Smooth muscle cell (in vitro differentiated cells): ENCODE measurements around the gene KDM2A. TPM values are rescaled to one million over a fixed set of nuclear protein-coding genes. Genes with fewer than 3 reads are reported as not detected.

Source experiments
- DNase-seq: peaks from one replicate; lab custom pipeline; 2025; ENCODE audit not compliant: unreplicated experiment; lab: John Stamatoyannopoulos, UW
- H2AFZ ChIP-seq: fragments of 200-600 bp; sonication (generic); 2 replicates; pipeline ENCODE4 v1.6.0; 2016; ENCODE audit warnings: antibody characterized with exemption, low read depth, mild to moderate bottlenecking
- H3F3A ChIP-seq: fragments of 200-600 bp; sonication (generic); 2 replicates; pipeline ENCODE4 v1.6.0; 2017; ENCODE audit warnings: antibody characterized with exemption, low read depth
- H3K27ac ChIP-seq: fragments of 200-600 bp; sonication (generic); 2 replicates; pipeline ENCODE4 v1.5.1; 2016; ENCODE audit warnings: low read depth, mild to moderate bottlenecking
- H3K27me3 ChIP-seq: fragments of 200-600 bp; sonication (generic); 2 replicates; pipeline ENCODE4 v1.6.1; 2016; ENCODE audit warnings: low read depth, mild to moderate bottlenecking
- H3K36me3 ChIP-seq: fragments of 200-600 bp; sonication (generic); 2 replicates; pipeline ENCODE4 v1.5.1; 2016; ENCODE audit warnings: low read depth
- H3K4me1 ChIP-seq: fragments of 200-600 bp; sonication (generic); 2 replicates; pipeline ENCODE4 v1.5.1; 2016; ENCODE audit warnings: low read depth
- H3K4me2 ChIP-seq: fragments of 200-600 bp; sonication (generic); 2 replicates; pipeline ENCODE4 v1.6.0; 2016; ENCODE audit warnings: mild to moderate bottlenecking
- H3K4me3 ChIP-seq: fragments of 200-600 bp; sonication (generic); 2 replicates; pipeline ENCODE4 v1.5.1; 2016; ENCODE audit warnings: mild to moderate bottlenecking
- H3K79me2 ChIP-seq: fragments of 200-600 bp; sonication (generic); 2 replicates; pipeline ENCODE4 v1.6.0; 2016; ENCODE audit warnings: low read depth, mild to moderate bottlenecking
- H3K9ac ChIP-seq: fragments of 200-600 bp; sonication (generic); 2 replicates; pipeline ENCODE4 v1.6.0; 2016; ENCODE audit warnings: low read depth
- H3K9me3 ChIP-seq: fragments of 200-600 bp; sonication (generic); replicated peaks from 2 replicates; pipeline ENCODE4 v1.5.1; 2016; ENCODE audit warnings: low read depth
- H4K20me1 ChIP-seq: fragments of 200-600 bp; sonication (generic); 2 replicates; pipeline ENCODE4 v1.6.0; 2016; ENCODE audit warnings: low read depth
- WGBS: methylation state at CpG from one replicate; pipeline ENCODE4 v1.1.7; 2016; ENCODE audit warnings: low lambda C conversion rate; 5-methylcytosine and 5-hydroxymethylcytosine counted together
- polyA plus RNA-seq: library from polyadenylated mRNA; unstranded; fragments of >200 nt; fragmentation: Nextera tagmentation; extraction: Ambion mirVana; gene quantifications from 2 replicates; pipeline ENCODE4 v1.2.1, GENCODE V29; 2016
- total RNA-seq: library from RNA; depleted of rRNA; stranded (reverse); fragments of >200 nt; gene quantifications from 2 replicates; pipeline ENCODE4 v1.2.3, GENCODE V29; 2014
- TF ChIP-seq, protein P1 (sequence below): fragments of 200-600 bp; sonication (generic); IDR thresholded peaks from 2 replicates; pipeline ENCODE4 v1.5.1; 2017; ENCODE audit warnings: borderline replicate concordance, mild to moderate bottlenecking, antibody characterized with exemption; ENCODE audit not compliant: insufficient read depth, poor library complexity, severe bottlenecking

Gene KDM2A
- total and polyA plus RNA-seq, 2 experiments from 2014 or later, result 18.9 to 44.9 TPM

- TF ChIP-seq, protein P1, sequence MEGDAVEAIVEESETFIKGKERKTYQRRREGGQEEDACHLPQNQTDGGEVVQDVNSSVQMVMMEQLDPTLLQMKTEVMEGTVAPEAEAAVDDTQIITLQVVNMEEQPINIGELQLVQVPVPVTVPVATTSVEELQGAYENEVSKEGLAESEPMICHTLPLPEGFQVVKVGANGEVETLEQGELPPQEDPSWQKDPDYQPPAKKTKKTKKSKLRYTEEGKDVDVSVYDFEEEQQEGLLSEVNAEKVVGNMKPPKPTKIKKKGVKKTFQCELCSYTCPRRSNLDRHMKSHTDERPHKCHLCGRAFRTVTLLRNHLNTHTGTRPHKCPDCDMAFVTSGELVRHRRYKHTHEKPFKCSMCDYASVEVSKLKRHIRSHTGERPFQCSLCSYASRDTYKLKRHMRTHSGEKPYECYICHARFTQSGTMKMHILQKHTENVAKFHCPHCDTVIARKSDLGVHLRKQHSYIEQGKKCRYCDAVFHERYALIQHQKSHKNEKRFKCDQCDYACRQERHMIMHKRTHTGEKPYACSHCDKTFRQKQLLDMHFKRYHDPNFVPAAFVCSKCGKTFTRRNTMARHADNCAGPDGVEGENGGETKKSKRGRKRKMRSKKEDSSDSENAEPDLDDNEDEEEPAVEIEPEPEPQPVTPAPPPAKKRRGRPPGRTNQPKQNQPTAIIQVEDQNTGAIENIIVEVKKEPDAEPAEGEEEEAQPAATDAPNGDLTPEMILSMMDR, result no peak
These were observed 146.0 kb downstream of the KDM2A start for GRCh38 chr11:67264877-67265632.

DNA sequence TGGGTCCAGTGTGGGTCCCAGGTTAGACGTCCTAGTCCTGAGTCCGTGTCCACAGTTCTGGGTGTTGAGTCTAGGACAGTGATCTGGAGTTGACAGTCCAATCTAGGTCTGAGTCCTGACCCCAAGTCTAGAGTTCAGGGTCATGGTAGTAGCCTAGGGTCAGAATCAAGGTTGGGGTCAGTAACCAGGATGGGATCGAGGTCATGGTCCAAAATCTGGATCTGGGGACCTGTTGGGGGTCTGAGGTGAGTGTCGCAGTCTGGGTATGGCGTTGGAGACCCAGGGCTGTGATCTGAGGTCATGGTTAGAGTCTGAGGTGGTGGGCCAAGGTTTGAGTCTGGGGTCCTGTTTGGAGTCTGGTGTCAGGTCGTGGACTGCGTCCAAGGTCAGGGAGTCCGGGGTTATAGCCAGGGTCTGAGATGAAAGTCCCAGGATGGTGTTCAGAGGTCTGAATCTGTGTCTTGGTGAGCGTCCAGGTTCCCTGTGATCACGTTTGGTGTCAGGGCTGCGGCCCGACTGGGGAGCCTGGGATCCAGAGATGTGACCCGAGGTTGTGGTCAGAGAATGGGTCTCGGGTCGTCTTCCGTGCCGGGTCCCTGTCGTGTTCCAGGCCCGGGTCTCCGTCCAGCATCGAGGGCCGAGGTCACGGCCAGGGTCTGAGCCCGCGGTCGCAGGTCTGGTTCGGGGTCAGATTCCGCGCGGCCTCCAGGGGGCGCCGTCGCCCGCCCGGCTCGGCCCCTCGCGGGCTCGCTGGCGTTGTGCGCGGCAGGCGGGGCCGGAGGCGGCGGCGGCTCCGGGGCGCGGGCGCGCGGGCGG is 146.8 kb downstream of the KDM2A start:
- Histone ChIP-seq H3K4me1 (peaks cover 18% of the 10 kb centered on the region), H3K36me3 (no peaks in the 10 kb centered on the region), H3K27ac (no peak overlapping the region), H3F3A (peaks cover 5% of the 10 kb centered on the region), H3K4me2 (peak overlapping the region; percentile 76), H3K9me3 (no peaks in the 10 kb centered on the region), H3K27me3 (no peaks in the 10 kb centered on the region), H3K4me3 (peak overlapping the region; percentile 32), H4K20me1 (peaks cover 35% of the 10 kb centered on the region), H3K79me2 (peaks cover 48% of the 10 kb centered on the region), H2AFZ (no peak overlapping the region), H3K9ac (peak overlapping the region; percentile 34)
- peak; percentile 45 for DNase-seq
- TF ChIP-seq, protein P1, result peak; percentile 71
- WGBS, result 28% methylated on average over 33 of the region's 54 CpGs

More at GRCh38 chr11:67264877-67265632, 146.0 kb downstream of the KDM2A start:
- H3K9me3 ChIP-seq, result no peaks in the 10 kb centered on the region
- H4K20me1 ChIP-seq, result peaks cover 27% of the 10 kb centered on the region
- peaks cover 10% of the 10 kb centered on the region for H3K4me1 ChIP-seq
- no peak overlapping the region for H2AFZ ChIP-seq
- peaks cover 5% of the 10 kb centered on the region for H3F3A ChIP-seq
- H3K4me3 ChIP-seq, result no peak overlapping the region
- 93% methylated on average over 7 of the region's 7 CpGs for WGBS
- no peak overlapping the region for H3K4me2 ChIP-seq
- H3K27me3 ChIP-seq, result no peaks in the 10 kb centered on the region
- peaks cover 40% of the 10 kb centered on the region for H3K79me2 ChIP-seq
- DNase-seq, result no peak
- H3K9ac ChIP-seq, result no peak overlapping the region
- H3K27ac ChIP-seq, result no peak overlapping the region
- H3K36me3 ChIP-seq, result no peaks in the 10 kb centered on the region

DNA sequence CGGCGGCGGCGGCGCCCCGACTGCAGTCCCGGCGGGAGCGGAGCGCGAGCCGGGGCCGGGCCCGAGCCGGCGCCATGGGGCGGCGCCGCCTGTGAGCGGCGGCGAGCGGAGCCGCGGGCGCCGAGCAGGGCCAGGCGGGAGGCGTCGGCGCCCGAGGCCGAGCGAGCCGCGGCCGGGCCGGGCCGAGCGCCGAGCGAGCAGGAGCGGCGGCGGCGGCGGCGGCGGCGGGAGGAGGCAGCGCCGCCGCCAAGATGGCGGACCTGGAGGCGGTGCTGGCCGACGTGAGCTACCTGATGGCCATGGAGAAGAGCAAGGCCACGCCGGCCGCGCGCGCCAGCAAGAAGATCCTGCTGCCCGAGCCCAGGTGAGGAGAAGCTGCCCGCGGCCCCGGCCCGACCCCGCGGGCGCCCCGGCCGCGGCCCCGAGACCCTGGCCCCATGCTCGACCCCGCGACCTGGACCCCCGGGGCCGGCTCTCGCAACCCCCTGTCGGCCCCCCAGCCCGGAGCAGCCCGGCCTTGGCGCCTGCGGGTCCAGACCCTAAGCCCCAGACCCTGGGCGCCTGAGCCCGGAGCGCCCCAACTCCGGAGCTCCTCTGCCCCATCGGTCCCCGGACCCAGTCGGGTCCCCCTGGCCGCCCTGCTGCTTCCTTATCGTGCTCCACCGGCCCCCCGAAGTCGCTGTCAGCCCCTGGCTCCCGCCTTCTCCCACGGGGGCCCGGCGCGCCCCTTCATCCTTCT is 147.6 kb downstream of the KDM2A start, which contains the start of gene GRK2:
TSS of gene GRK2 (plus strand) at position 25 of the 739 bp plus-strand sequence. CDS start at position 252, 227 bp downstream.
- Histone ChIP-seq H3K36me3 (no peaks in the 10 kb centered on the region), H3K9me3 (no peaks in the 10 kb centered on the region), H2AFZ (no peak within 1 kb of the TSS), H3K27ac (no peak within 1 kb of the TSS), H4K20me1 (peaks cover 43% of the 10 kb centered on the region), H3K9ac (peak within 1 kb of the TSS; percentile 71), H3K4me3 (peak within 1 kb of the TSS; percentile 92), H3K27me3 (no peaks in the 10 kb centered on the region), H3K4me2 (peak within 1 kb of the TSS; percentile 100), H3F3A (peaks cover 5% of the 10 kb centered on the region), H3K4me1 (peaks cover 23% of the 10 kb centered on the region), H3K79me2 (peaks cover 56% of the 10 kb centered on the region)
- TF ChIP-seq, protein P1, result no peak
- WGBS, result under 1% methylated on average over 68 of the region's 103 CpGs
- DNase-seq, result no peak
